PFSK-1 (cell line): ENCODE measurements around the gene ANKRD40.

Experiments used
- POLR2AphosphoS5 ChIP-seq: IDR thresholded peaks from 2 replicates; pipeline ENCODE4 v1.6.1; 2012; ENCODE audit warnings: low read depth, mild to moderate bottlenecking, control low read depth, low read length, moderate library complexity
- REST ChIP-seq, 2 experiments: IDR thresholded peaks; 2 replicates each; pipeline versions ENCODE4 v1.6.1 to v1.8.0; 2011 to 2012; ENCODE audit warnings: low read depth in 2 of 2, low read length in 2 of 2, control low read depth in 1 of 2, inconsistent platforms in 1 of 2, mild to moderate bottlenecking in 1 of 2, moderate library complexity in 1 of 2; ENCODE audit not compliant: insufficient read depth in 1 of 2
- SIN3A ChIP-seq: IDR thresholded peaks from 2 replicates; pipeline ENCODE4 v1.6.1; 2012; ENCODE audit warnings: mild to moderate bottlenecking, low read length, moderate library complexity, borderline replicate concordance; ENCODE audit not compliant: insufficient read depth
- TAF1 ChIP-seq: IDR thresholded peaks from 2 replicates; pipeline ENCODE4 v1.6.1; 2012; ENCODE audit warnings: low read length, control low read depth, borderline replicate concordance; ENCODE audit not compliant: insufficient read depth

- no peak for TF ChIP-seq POLR2AphosphoS5
- no peak for TF ChIP-seq TAF1
- no peak for TF ChIP-seq SIN3A
- TF ChIP-seq REST (IDR thresholded peaks at IDR 0.05; ENCODE audit: insufficient read depth in 1 of 2, low read depth in 2 of 2, low read length in 2 of 2): no peak
These were observed 50.7 kb downstream of the ANKRD40 start for GRCh38 chr17:50657054-50657453.
